ENCODE data around the gene PRPF40A. TPM values are rescaled to one million over a fixed set of nuclear protein-coding genes. Genes with fewer than 3 reads are reported as not detected.

The PRPF40A gene
- polyA plus RNA-seq, 3 donors = 56.0 to 95.4 (median 66.6) TPM

DNA sequence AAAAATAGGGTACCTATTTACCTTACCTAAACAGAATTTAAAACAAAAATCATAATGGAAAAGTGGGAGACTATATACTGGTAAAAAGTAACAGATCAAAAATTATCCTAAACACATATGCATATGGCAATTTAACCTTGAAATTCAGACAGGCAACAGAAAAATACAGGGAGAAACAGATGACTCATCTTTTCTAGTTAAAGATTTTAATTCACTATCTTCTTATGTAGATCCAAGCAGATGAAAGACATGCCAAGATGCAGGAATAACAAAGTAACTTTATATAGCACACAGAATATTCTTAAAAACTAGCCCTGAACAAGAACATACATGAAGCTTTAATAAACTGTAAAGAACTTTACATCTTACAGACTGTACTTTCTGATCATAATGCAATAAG is 30.9 kb downstream of the PRPF40A start:
- Histone ChIP-seq H3K9ac (ENCODE audit: insufficient read depth, low read length, poor library complexity, severe bottlenecking) (no peak overlapping the region), H2AFZ (ENCODE audit: insufficient read depth, low read depth, low read length, poor library complexity, severe bottlenecking) (no peak overlapping the region), H3K36me3 (replicated peaks in 1 of 2; ENCODE audit: control insufficient read depth in 1 of 2, insufficient read depth in 2 of 2, low read length in 2 of 2) (peaks cover 28 to 83% of the 10 kb centered on the region in 2 donors), H3K9me3 (replicated peaks in 1 of 2; ENCODE audit: control insufficient read depth in 1 of 2, insufficient read depth in 1 of 2, low read length in 2 of 2) (no peaks in the 10 kb centered on the region), H3K79me2 (ENCODE audit: insufficient read depth, low read length) (peaks cover 61% of the 10 kb centered on the region), H4K20me1 (ENCODE audit: insufficient read depth, low read length) (peaks cover 58% of the 10 kb centered on the region), H3K4me3 (replicated peaks in 1 of 3; ENCODE audit: low read depth in 2 of 3, low read length in 3 of 3) (no peak overlapping the region), H3K4me1 (ENCODE audit: control insufficient read depth in 1 of 2, insufficient read depth in 2 of 2, low read length in 2 of 2) (no peaks in the 10 kb centered on the region), H3K4me2 (replicated peaks; ENCODE audit: extremely low read depth, low read length, poor library complexity, severe bottlenecking) (no peak overlapping the region), H3K27ac (ENCODE audit: low read depth in 1 of 2, low read length in 2 of 2) (no peak overlapping the region), H3K27me3 (ENCODE audit: control insufficient read depth in 2 of 2, insufficient read depth in 2 of 2, low read length in 2 of 2) (no peaks in the 10 kb centered on the region)
- Mint-ChIP-seq H3K4me1 (no peaks in the 10 kb centered on the region), H3K4me3 (no peak overlapping the region), H3K27ac (peak overlapping the region in 2 of 7 donors; percentile 16 to 40), H3K36me3 (peaks cover 52 to 65% of the 10 kb centered on the region in 2 donors), H3K9me3 (no peaks in the 10 kb centered on the region), H3K27me3 (ENCODE audit: low read depth in 3 of 3) (peaks cover 0 to 1% (median 0%) of the 10 kb centered on the region in 3 donors)
- no peak for DNase-seq
- intact Hi-C loops (cut with micrococcal nuclease) = no loop called here
- TF ChIP-seq CTCF (IDR thresholded peaks at IDR 0.05) = no peak

DNA sequence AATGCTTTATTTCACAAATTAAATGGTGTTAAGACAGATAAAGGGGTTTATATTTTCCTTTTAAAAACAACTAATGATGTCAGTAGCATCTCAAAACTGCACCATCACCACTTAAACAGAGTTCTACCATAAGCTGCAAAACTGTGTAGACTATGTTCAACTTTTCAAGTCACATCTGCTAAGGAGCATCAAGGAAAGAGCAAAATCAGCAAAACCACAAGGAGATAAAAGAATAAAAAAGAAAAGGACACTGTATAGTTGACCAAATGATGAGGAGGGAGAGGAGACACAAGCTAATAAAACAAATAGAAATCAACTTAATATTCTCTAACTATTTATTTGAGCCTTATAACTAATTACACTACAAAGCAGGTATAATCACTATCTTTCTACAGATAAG is 33.9 kb downstream of the PRPF40A start:
- TF ChIP-seq CTCF (IDR thresholded peaks at IDR 0.05) = no peak
- Histone ChIP-seq H3K27me3 (ENCODE audit: control insufficient read depth in 2 of 2, insufficient read depth in 2 of 2, low read length in 2 of 2) (no peaks in the 10 kb centered on the region), H4K20me1 (ENCODE audit: insufficient read depth, low read length) (peaks cover 65% of the 10 kb centered on the region), H2AFZ (ENCODE audit: insufficient read depth, low read depth, low read length, poor library complexity, severe bottlenecking) (no peak overlapping the region), H3K36me3 (replicated peaks in 1 of 2; ENCODE audit: control insufficient read depth in 1 of 2, insufficient read depth in 2 of 2, low read length in 2 of 2) (peaks cover 43 to 85% of the 10 kb centered on the region in 2 donors), H3K4me3 (replicated peaks in 1 of 3; ENCODE audit: low read depth in 2 of 3, low read length in 3 of 3) (no peak overlapping the region), H3K79me2 (ENCODE audit: insufficient read depth, low read length) (peaks cover 55% of the 10 kb centered on the region), H3K9me3 (replicated peaks in 1 of 2; ENCODE audit: control insufficient read depth in 1 of 2, insufficient read depth in 1 of 2, low read length in 2 of 2) (no peaks in the 10 kb centered on the region), H3K27ac (ENCODE audit: low read depth in 1 of 2, low read length in 2 of 2) (no peak overlapping the region), H3K4me2 (replicated peaks; ENCODE audit: extremely low read depth, low read length, poor library complexity, severe bottlenecking) (no peak overlapping the region), H3K4me1 (ENCODE audit: control insufficient read depth in 1 of 2, insufficient read depth in 2 of 2, low read length in 2 of 2) (no peaks in the 10 kb centered on the region), H3K9ac (ENCODE audit: insufficient read depth, low read length, poor library complexity, severe bottlenecking) (no peak overlapping the region)
- Mint-ChIP-seq H3K27ac (peak overlapping the region in 2 of 7 donors; percentile 2 to 3), H3K27me3 (ENCODE audit: low read depth in 3 of 3) (peaks cover 0 to 1% (median 0%) of the 10 kb centered on the region in 3 donors), H3K9me3 (no peaks in the 10 kb centered on the region), H3K36me3 (peaks cover 61 to 75% of the 10 kb centered on the region in 2 donors), H3K4me1 (no peaks in the 10 kb centered on the region), H3K4me3 (no peak overlapping the region)
- intact Hi-C loops (cut with micrococcal nuclease) = no loop called here
- no peak for DNase-seq
